Embryonic facial prominence (tissue), 1 donor: ENCODE measurements around the gene SLC37A1.
"Not testable (repeated sequence)": the region's sequence is repeated elsewhere in the genome, so short reads cannot be mapped to it uniquely, and the experiment has no call there.

Source experiments
- DNase-seq: peaks from one replicate; pipeline ENCODE4 v3.0.0-alpha.2; 2016; ENCODE audit errors: extremely low spot score

Gene SLC37A1

GRCh38 chr21:42513151-42513984 lies at the start of gene SLC37A1:
SLC37A1 (plus strand) TSS chr21:42513852; CDS start chr21:42518455, 4,603 bp downstream.
- DNase-seq, result no peak

GRCh38 chr21:42463861-42464515 lies 49.7 kb upstream of the SLC37A1 start:
- DNase-seq, result no peak

- DNase-seq, result no peak
These were observed 48.4 kb upstream of the SLC37A1 start for GRCh38 chr21:42465008-42465802.

GRCh38 chr21:42465803-42466127 lies 47.9 kb upstream of the SLC37A1 start:
- DNase-seq, result no peak

GRCh38 chr21:42466700-42467099 lies 47.0 kb upstream of the SLC37A1 start:
- DNase-seq, result no peak

- DNase-seq, result no peak
These were observed 46.3 kb upstream of the SLC37A1 start for GRCh38 chr21:42467140-42467983.

GRCh38 chr21:42468491-42469131 lies 45.0 kb upstream of the SLC37A1 start:
- no peak for DNase-seq

GRCh38 chr21:42469272-42469671 lies 44.4 kb upstream of the SLC37A1 start:
- no peak for DNase-seq

- DNase-seq, result not testable (repeated sequence)
These were observed 43.9 kb upstream of the SLC37A1 start for GRCh38 chr21:42469726-42470125.

GRCh38 chr21:42471206-42471605 lies 42.4 kb upstream of the SLC37A1 start:
- no peak for DNase-seq

- DNase-seq, result no peak
These were observed 41.8 kb upstream of the SLC37A1 start for GRCh38 chr21:42471716-42472330.

GRCh38 chr21:42472521-42472920 lies 41.1 kb upstream of the SLC37A1 start:
- no peak for DNase-seq

- DNase-seq, result no peak
These were observed 40.1 kb upstream of the SLC37A1 start for GRCh38 chr21:42473498-42474042.

- no peak for DNase-seq
These were observed 39.4 kb upstream of the SLC37A1 start for GRCh38 chr21:42474043-42474831.

- DNase-seq, result no peak
These were observed 38.6 kb upstream of the SLC37A1 start for GRCh38 chr21:42475036-42475435.

GRCh38 chr21:42475526-42476387 lies 37.9 kb upstream of the SLC37A1 start:
- no peak for DNase-seq

GRCh38 chr21:42476388-42477331 lies 37.0 kb upstream of the SLC37A1 start:
- no peak for DNase-seq
